Neural progenitor cell (in vitro differentiated cells): ENCODE data around the gene LIPE. TPM values are rescaled to one million over a fixed set of nuclear protein-coding genes. Genes with fewer than 3 reads are reported as not detected.

Source experiments
- DNase-seq: peaks from one replicate; pipeline ENCODE4 v3.0.0-alpha.2; 2016; ENCODE audit warnings: low spot score
- H2AFZ ChIP-seq: fragments of 200-600 bp; sonication (generic); replicated peaks from 2 replicates; pipeline ENCODE4 v1.6.1; 2016; ENCODE audit warnings: antibody characterized with exemption
- H3F3A ChIP-seq: fragments of 200-600 bp; sonication (generic); 2 replicates; pipeline ENCODE4 v1.6.1; 2016; ENCODE audit warnings: antibody characterized with exemption, low read depth
- H3K27ac ChIP-seq: fragments of 200-600 bp; sonication (generic); 2 replicates; pipeline ENCODE4 v1.5.1; 2016; ENCODE audit warnings: mild to moderate bottlenecking
- H3K27me3 ChIP-seq: fragments of 200-600 bp; sonication (generic); 2 replicates; pipeline ENCODE4 v1.6.1; 2016; ENCODE audit warnings: mild to moderate bottlenecking, moderate library complexity
- H3K36me3 ChIP-seq: fragments of 200-600 bp; sonication (generic); 2 replicates; pipeline ENCODE4 v1.5.1; 2016
- H3K4me1 ChIP-seq: fragments of 200-600 bp; sonication (generic); 2 replicates; pipeline ENCODE4 v1.6.1; 2016; ENCODE audit warnings: mixed run types
- H3K4me2 ChIP-seq: fragments of 200-600 bp; sonication (generic); 2 replicates; pipeline ENCODE4 v1.6.1; 2016
- H3K4me3 ChIP-seq: fragments of 200-600 bp; sonication (generic); 2 replicates; pipeline ENCODE4 v1.5.1; 2016
- H3K79me2 ChIP-seq: fragments of 200-600 bp; sonication (generic); 2 replicates; pipeline ENCODE4 v1.6.1; 2016; ENCODE audit warnings: low read depth
- H3K9ac ChIP-seq: fragments of 200-600 bp; sonication (generic); 2 replicates; pipeline ENCODE4 v1.6.1; 2016
- H3K9me3 ChIP-seq: fragments of 200-600 bp; sonication (generic); 2 replicates; pipeline ENCODE4 v1.5.1; 2016; ENCODE audit warnings: low read depth
- H4K20me1 ChIP-seq: fragments of 200-600 bp; sonication (generic); 2 replicates; pipeline ENCODE4 v1.6.1; 2016; ENCODE audit warnings: low read depth
- H3K27ac Mint-ChIP-seq: 3 replicates; pipeline ENCODE4 v1.8.0; 2021; ENCODE audit warnings: mixed read lengths
- H3K27me3 Mint-ChIP-seq: 2 replicates; pipeline ENCODE4 v1.8.0; 2022; ENCODE audit warnings: low read depth, mild to moderate bottlenecking, inconsistent platforms, moderate library complexity, mixed read lengths; ENCODE audit not compliant: insufficient read depth
- H3K36me3 Mint-ChIP-seq: 3 replicates; pipeline ENCODE4 v1.8.0; 2021; ENCODE audit warnings: mixed read lengths
- H3K4me1 Mint-ChIP-seq: 3 replicates; pipeline ENCODE4 v1.8.0; 2021; ENCODE audit warnings: mixed read lengths
- H3K4me3 Mint-ChIP-seq: 3 replicates; pipeline ENCODE4 v1.8.0; 2021; ENCODE audit warnings: mild to moderate bottlenecking, moderate library complexity, mixed read lengths
- H3K9me3 Mint-ChIP-seq: 3 replicates; pipeline ENCODE4 v1.8.0; 2020; ENCODE audit warnings: mixed read lengths
- EZH2 ChIP-seq: fragments of 200-600 bp; sonication (generic); IDR thresholded peaks from 2 replicates; pipeline ENCODE4 v1.6.1; 2017; ENCODE audit warnings: antibody characterized with exemption, mild to moderate bottlenecking, moderate library complexity
- EZH2phosphoT487 ChIP-seq: fragments of 200-600 bp; sonication (generic); IDR thresholded peaks from 2 replicates; pipeline ENCODE4 v1.6.1; 2017; ENCODE audit warnings: antibody characterized with exemption
- total RNA-seq: library from RNA; depleted of rRNA; stranded (reverse); fragments of >200 nt; gene quantifications from 2 replicates; pipeline ENCODE4 v1.2.3, GENCODE V29; 2015; ENCODE audit warnings: low replicate concordance
- TF ChIP-seq, protein P1 (sequence below): fragments of 200-600 bp; sonication (generic); IDR thresholded peaks from 2 replicates; pipeline ENCODE4 v1.5.1; 2017; ENCODE audit warnings: antibody characterized with exemption, mild to moderate bottlenecking

LIPE gene
- total RNA-seq, 1 donor from 2014 or later: 3.5 TPM

DNA sequence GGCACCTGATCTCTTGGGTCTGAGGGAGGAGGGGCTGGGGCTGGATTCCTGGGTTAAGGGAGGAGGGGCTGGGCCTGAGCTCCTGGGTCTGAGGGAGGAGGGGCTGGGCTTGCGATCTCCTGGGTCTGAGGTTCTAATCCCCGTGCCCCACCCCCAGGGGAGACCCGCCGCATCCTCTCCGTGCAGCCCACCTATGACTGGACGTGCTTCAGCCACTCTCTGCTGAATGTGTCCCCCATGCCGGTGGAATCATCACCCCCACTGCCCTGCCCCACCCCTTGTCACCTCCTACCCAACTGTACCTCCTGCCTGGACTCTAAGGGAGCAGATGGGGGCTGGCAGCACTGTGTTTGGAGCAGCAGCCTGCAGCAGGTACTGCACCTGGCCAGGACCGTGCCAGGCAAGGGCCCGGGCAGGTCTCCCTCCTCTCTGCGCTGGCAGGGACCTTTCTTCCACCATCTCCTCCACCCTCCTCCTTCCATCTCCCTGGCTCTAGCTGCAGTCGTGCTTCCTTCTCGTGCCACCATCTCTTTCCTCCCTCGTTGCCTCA lies 64.2 kb downstream of the LIPE start:
- no peak overlapping the region for H3K27ac ChIP-seq
- TF ChIP-seq, protein P1, sequence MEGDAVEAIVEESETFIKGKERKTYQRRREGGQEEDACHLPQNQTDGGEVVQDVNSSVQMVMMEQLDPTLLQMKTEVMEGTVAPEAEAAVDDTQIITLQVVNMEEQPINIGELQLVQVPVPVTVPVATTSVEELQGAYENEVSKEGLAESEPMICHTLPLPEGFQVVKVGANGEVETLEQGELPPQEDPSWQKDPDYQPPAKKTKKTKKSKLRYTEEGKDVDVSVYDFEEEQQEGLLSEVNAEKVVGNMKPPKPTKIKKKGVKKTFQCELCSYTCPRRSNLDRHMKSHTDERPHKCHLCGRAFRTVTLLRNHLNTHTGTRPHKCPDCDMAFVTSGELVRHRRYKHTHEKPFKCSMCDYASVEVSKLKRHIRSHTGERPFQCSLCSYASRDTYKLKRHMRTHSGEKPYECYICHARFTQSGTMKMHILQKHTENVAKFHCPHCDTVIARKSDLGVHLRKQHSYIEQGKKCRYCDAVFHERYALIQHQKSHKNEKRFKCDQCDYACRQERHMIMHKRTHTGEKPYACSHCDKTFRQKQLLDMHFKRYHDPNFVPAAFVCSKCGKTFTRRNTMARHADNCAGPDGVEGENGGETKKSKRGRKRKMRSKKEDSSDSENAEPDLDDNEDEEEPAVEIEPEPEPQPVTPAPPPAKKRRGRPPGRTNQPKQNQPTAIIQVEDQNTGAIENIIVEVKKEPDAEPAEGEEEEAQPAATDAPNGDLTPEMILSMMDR: no peak
- TF ChIP-seq EZH2phosphoT487 (no peak), EZH2 (no peak)
- H3K27me3 ChIP-seq: no peaks in the 10 kb centered on the region
- no peak overlapping the region for H3K9ac ChIP-seq
- H3K36me3 ChIP-seq: no peaks in the 10 kb centered on the region
- Mint-ChIP-seq H3K4me1 (peaks cover 14% of the 10 kb centered on the region), H3K36me3 (peaks cover 32% of the 10 kb centered on the region), H3K27ac (no peak overlapping the region), H3K9me3 (peaks cover 4% of the 10 kb centered on the region), H3K4me3 (no peak overlapping the region), H3K27me3 (peaks cover 12% of the 10 kb centered on the region)
- H3K9me3 ChIP-seq: no peaks in the 10 kb centered on the region
- no peak overlapping the region for H3K4me2 ChIP-seq
- peaks cover 4% of the 10 kb centered on the region for H3K4me1 ChIP-seq
- DNase-seq: peak; percentile 14
- no peaks in the 10 kb centered on the region for H4K20me1 ChIP-seq
- no peaks in the 10 kb centered on the region for H3F3A ChIP-seq
- no peak overlapping the region for H3K4me3 ChIP-seq
- no peak overlapping the region for H2AFZ ChIP-seq
- no peaks in the 10 kb centered on the region for H3K79me2 ChIP-seq

DNA sequence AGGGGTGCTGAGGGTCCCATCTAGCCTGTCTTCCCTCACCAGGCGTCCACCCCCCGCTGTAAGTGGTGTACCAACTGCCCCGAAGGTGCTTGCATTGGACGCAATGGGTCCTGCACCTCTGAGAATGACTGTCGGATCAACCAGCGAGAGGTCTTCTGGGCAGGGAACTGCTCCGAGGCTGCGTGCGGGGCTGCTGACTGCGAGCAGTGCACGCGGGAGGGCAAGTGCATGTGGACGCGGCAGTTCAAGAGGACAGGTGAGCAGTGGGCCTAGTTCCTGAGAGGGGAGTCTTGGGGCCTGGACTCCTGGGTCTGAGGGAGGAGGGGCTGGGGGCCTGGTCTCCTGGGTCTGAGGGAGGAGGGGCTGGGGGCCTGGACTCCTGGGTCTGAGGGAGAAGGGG lies 64.8 kb downstream of the LIPE start:
- Histone ChIP-seq H3K79me2 (no peaks in the 10 kb centered on the region), H3K27ac (no peak overlapping the region), H3K27me3 (no peaks in the 10 kb centered on the region), H3K4me1 (peaks cover 4% of the 10 kb centered on the region), H3K4me3 (no peak overlapping the region), H4K20me1 (no peaks in the 10 kb centered on the region), H3K9ac (no peak overlapping the region), H2AFZ (no peak overlapping the region), H3K9me3 (no peaks in the 10 kb centered on the region), H3F3A (no peaks in the 10 kb centered on the region), H3K4me2 (no peak overlapping the region), H3K36me3 (no peaks in the 10 kb centered on the region)
- Mint-ChIP-seq H3K27me3 (peaks cover 10% of the 10 kb centered on the region), H3K27ac (peak overlapping the region; percentile 63), H3K4me3 (no peak overlapping the region), H3K4me1 (peaks cover 14% of the 10 kb centered on the region), H3K36me3 (peaks cover 31% of the 10 kb centered on the region), H3K9me3 (peaks cover 4% of the 10 kb centered on the region)
- no peak for DNase-seq
- TF ChIP-seq EZH2: no peak
- TF ChIP-seq, protein P1: no peak

DNA sequence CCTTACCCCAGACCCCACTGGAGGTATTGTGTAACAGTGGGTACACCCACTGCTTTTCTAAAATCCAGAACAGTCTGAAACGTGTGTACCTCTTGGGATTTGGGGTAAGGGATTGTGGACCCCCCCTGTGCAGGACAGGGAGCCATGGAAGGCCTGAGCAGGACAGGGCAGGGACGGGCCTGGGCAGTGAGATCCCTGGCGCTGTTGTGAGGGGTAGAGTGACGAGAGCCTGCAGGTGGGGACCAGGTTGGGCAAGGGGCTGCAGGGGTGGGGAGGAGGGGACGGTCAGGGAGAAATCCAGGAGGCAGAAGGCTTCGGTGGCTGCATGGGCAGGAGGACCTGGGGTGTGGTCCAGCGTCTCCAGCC lies 65.7 kb downstream of the LIPE start:
- no peak for DNase-seq
- H3K4me1 Mint-ChIP-seq: peaks cover 10% of the 10 kb centered on the region

More for the DNA sequence above, 65.7 kb downstream of the LIPE start:
- no peak overlapping the region for H2AFZ ChIP-seq
- no peak overlapping the region for H3K9ac ChIP-seq
- H3K27me3 Mint-ChIP-seq: peaks cover 7% of the 10 kb centered on the region
- no peaks in the 10 kb centered on the region for H3K79me2 ChIP-seq
- H3F3A ChIP-seq: no peaks in the 10 kb centered on the region
- H3K36me3 ChIP-seq: no peaks in the 10 kb centered on the region
- no peak overlapping the region for H3K4me2 ChIP-seq
- H3K27ac Mint-ChIP-seq: no peak overlapping the region
- peaks cover 4% of the 10 kb centered on the region for H3K9me3 Mint-ChIP-seq
- H3K36me3 Mint-ChIP-seq: peaks cover 28% of the 10 kb centered on the region
- no peaks in the 10 kb centered on the region for H4K20me1 ChIP-seq
- no peak overlapping the region for H3K4me3 ChIP-seq
- H3K27me3 ChIP-seq: no peaks in the 10 kb centered on the region
- H3K9me3 ChIP-seq: no peaks in the 10 kb centered on the region
- H3K4me3 Mint-ChIP-seq: no peak overlapping the region
- no peak overlapping the region for H3K27ac ChIP-seq
- TF ChIP-seq EZH2 (no peak), EZH2phosphoT487 (no peak)
- TF ChIP-seq, protein P1: no peak
- peaks cover 4% of the 10 kb centered on the region for H3K4me1 ChIP-seq
